Fibroblast of villous mesenchyme (primary cell): Measurements from ENCODE around the gene FAT1. TPM values are rescaled to one million over a fixed set of nuclear protein-coding genes. Genes with fewer than 3 reads are reported as not detected.
"Not testable (repeated sequence)": the region's sequence is repeated elsewhere in the genome, so short reads cannot be mapped to it uniquely, and the experiment has no call there.

Source experiments
- DNase-seq: peaks from one replicate; pipeline ENCODE4 v3.0.0-alpha.2; 2010; ENCODE audit warnings: low read depth
- H3K4me3 ChIP-seq: 2 replicates; pipeline ENCODE4 v1.5.1; 2011; ENCODE audit warnings: low read depth, mild to moderate bottlenecking, low read length
- CTCF ChIP-seq: IDR thresholded peaks from 2 replicates; pipeline ENCODE4 v1.5.1; 2012; ENCODE audit warnings: low read depth, mild to moderate bottlenecking, low read length; ENCODE audit not compliant: insufficient read depth
- total RNA-seq: library from RNA; depleted of rRNA; stranded (reverse); fragments of >200 nt; gene quantifications from 2 replicates; pipeline ENCODE4 v1.2.3, GENCODE V29; 2012

Gene FAT1
- total RNA-seq, 1 donor, result 454 TPM

GRCh38 chr4:186765138-186765537 is 41.5 kb upstream of the FAT1 start:
- H3K4me3 ChIP-seq, result no peak overlapping the region
- no peak for TF ChIP-seq CTCF
- no peak for DNase-seq

- DNase-seq, result no peak
- no peak for TF ChIP-seq CTCF
- H3K4me3 ChIP-seq, result no peak overlapping the region
Observed at GRCh38 chr4:186764457-186764856, 40.8 kb upstream of the FAT1 start.

- no peak for DNase-seq
- no peak for TF ChIP-seq CTCF
- H3K4me3 ChIP-seq, result no peak overlapping the region
Observed at GRCh38 chr4:186762865-186763264, 39.2 kb upstream of the FAT1 start.

- TF ChIP-seq CTCF, result no peak
- no peak for DNase-seq
- no peak overlapping the region for H3K4me3 ChIP-seq
Observed at GRCh38 chr4:186762361-186762760, 38.7 kb upstream of the FAT1 start.

DNA sequence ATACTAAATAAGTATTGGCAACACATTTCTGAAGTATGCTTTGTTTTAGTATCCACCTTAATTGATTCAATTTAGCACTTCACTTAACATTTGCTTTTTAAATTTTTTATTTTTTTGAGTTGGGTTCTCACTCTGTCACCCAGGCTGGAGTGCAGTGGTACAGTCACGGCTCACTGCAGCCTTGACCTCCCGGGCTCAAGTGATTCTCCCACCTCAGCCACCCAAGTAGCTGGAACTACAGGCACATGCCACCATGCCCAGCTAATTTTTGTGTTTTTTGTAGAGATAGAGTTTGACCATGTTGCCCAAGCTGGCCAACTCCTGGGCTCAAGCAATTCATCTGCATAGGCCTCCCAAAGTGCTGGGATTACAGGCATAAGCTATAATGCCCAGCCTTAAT is 38.3 kb upstream of the FAT1 start:
- not testable (repeated sequence) for H3K4me3 ChIP-seq, DNase-seq

DNA sequence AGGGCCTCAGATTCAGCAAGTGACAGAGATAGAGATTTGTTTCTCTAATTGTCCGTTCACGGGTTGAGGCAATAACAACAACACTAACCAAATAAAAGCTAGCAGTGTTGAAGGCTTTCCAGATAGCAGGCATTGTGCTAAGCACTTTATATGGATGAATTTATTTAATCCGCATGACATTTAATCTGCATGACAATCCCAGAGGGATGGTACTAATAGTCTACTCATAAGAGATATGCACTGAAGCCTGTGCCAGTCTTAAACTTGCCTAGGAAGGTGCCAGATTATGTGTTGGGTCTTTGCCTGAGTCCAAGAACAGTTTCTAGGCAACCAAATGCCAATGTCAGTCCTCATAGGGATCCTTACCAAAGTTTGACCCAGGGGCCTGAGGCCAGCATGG is 37.7 kb upstream of the FAT1 start:
- H3K4me3 ChIP-seq, result no peak overlapping the region
- no peak for TF ChIP-seq CTCF
- DNase-seq, result no peak

DNA sequence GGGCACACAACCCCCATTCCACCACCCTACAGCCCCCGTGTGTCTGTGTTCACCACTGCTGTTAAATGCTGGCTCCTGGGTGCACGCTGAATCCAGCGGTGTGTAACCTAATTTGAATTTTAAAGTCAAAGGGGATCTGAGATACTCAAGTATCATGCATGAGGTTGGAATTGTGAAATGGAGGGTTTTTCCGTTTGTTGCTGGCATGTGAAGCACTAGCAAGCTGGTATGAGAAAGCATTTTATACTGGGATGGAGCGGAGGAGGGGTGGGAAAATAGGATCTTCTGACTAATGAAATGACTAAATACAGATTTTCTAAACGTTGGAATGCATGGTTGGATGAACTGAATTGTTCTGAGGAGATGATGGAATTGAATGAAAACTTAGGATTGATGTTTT is 36.9 kb upstream of the FAT1 start:
- no peak for TF ChIP-seq CTCF
- no peak overlapping the region for H3K4me3 ChIP-seq
- DNase-seq, result peak; percentile 46
